ENCODE results near the gene PTPN22. TPM values are rescaled to one million over a fixed set of nuclear protein-coding genes. Genes with fewer than 3 reads are reported as not detected.

Gene PTPN22
- 3.0 TPM for total RNA-seq

DNA sequence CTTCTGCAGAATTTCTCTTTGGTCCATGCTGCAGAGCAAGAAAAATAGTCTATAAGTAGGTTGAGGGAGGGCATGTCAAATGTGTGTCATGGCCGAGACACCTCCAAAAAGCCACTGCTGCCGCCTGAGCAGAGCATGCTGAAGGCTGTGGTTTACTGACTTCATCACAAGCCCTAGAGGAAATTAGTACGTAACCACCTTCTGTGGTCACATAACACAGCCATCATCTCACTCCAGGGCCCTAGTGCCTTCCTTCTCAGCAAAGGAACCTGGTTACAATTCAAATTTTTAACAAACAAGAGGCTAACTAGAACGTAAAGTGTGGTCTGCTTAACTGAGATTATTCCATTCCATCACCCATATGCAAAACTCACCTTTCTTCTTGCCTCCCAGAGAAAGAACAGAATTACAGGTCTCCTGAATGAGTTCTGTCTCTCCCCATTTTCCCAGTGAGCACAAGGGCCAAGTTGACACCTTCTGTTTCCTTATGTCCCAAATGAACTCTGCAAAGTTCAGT is at the start of gene PTPN22:
Gene PTPN22 (minus strand): TSS at position 116 of the 517 bp plus-strand sequence.

DNA sequence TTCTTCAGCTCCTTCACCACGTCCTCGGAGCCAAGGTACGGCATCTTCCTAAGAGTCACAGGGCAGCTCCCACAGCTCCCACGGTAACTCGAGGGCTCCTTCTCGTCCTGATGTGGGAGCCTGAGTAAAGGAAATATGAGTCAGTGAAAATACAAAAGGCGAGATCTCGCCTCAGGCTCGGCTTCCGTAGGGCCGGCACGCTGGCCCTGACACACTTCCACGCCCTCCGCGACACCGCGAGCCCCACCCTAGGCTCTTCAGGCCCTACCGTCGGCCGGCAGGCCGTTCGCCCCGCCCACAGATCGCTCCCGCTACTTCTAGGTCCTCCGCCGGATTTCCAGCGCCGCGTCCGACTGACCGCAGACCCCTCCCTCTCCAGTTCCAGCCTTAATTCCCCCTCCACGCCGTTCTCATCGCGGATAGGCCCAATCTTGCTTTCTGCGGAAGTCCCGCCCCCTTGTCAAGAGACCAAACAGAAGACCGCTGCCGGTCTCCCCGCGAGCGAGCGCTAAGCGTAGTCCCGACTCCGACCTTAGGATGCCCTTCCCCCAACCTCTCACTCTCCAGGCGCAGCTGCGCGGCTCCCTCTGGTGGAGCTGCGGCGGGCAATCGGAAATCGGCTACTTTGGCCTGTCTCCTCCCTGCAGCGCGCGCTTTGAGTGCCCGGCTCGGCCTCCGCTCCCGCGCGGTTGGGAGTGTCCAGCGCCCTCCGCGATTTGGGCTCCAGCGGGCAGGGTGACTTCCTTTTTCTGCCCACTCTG is 33.3 kb upstream of the PTPN22 start, which contains the start of the genes AP4B1 and DCLRE1B:
Gene AP4B1 (minus strand): TSS at position 126 of the 761 bp plus-strand sequence. CDS start 82 bp downstream, at position 44.
Gene DCLRE1B (plus strand): TSS at position 653 of the 761 bp plus-strand sequence. CDS start 261 bp downstream, outside the sequence.

DNA sequence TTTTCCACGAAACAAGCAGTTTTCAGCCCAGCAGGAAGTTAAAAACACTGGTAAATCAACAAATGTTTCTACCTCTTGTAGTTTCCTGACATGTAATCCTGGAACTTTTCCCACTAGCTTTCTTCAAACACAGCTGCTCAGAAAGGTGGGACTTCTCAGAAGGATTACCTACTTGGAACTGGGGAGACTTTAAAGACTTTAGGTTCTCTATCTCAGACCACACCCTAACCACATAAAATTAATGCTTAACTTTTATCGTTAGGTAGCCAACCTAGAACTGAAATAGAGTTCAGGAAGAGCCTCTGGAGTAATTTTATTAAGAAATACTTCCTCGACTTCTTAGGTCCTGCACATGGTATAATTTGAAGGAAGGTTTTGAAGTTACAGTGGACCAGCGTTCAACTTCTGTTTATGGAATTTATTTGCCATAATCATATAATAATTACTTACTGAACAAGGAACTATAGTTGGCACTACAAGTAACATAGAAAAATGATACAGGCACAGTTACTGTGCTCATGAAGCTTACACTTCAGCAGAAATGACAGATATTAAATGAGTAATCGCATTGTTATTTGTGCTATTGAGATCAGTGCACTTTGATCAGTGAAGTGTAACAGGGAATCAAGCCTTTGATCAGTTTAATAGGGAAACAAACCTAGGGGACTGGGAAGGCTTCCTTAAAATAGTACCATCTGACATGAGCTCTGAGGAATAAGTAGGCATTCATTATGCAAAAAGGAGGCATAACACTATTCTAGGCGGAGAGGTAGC is 16.1 kb upstream of the PTPN22 start, which contains the start of gene BCL2L15:
Gene BCL2L15 (minus strand): TSS at position 180 of the 774 bp plus-strand sequence. CDS start 206 bp downstream, outside the sequence.

DNA sequence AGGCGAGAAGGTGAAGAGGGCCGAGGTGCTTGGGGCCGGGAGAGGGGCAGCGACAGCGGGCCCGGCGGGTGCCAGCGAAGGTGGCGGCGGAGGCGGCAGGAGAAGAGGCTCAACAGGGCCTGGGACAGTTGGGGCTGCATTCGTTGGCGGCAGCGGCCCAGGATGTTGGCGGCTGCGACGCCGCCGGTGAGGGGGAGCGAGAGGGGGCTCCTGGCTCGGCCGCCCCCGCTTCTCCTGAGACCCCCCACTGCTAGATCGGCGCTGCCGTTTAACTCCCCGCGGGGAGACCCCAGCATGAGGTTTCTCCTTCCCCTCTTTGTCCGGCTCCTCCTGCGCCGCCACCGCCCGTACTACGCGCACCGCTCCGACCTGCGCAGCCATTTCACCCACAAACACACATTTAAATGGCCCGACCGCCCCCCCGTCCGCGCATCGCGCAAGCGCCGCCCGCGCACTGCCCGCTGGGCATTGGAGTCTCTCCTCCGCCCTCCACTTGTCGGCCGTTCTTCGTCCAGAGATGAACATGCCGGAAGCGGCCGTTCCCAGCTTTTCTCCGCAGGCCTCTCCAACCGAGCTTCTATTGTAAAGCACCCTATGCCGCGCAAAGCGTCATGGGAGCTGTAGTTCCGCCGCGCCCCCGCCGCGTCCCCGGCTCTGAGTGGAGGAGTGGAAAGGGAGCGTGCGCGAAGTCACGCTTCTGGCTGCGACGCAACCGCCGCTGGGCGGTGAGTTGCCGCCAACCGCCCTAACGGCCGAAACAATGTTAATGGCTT is 59.4 kb downstream of the PTPN22 start, which contains the start of gene RSBN1:
Gene RSBN1 (minus strand): TSS at position 589 of the 773 bp plus-strand sequence. CDS start 64 bp downstream, at position 525.

Other genes starting within 250 kb of the PTPN22 start
- gene PHTF1, start 112.2 kb downstream of the PTPN22 start, total RNA-seq = 57.7 TPM
- gene RSBN1, start 59.2 kb downstream of the PTPN22 start, total RNA-seq = 57.8 TPM
- 0.49 TPM for gene BCL2L15, start 15.9 kb upstream of the PTPN22 start, total RNA-seq
- 37.5 TPM for gene AP4B1, start 33.1 kb upstream of the PTPN22 start, total RNA-seq
- 5.2 TPM for gene DCLRE1B, start 33.6 kb upstream of the PTPN22 start, total RNA-seq
- gene HIPK1, start 57.6 kb upstream of the PTPN22 start, total RNA-seq = 83.2 TPM
- gene OLFML3, start 107.8 kb upstream of the PTPN22 start, total RNA-seq = 89.9 TPM

Data from camera-type eye (tissue), 1 donor.